ENCODE measurements around the gene CABCOCO1.
"Not testable (repeated sequence)": the region's sequence is repeated elsewhere in the genome, so short reads cannot be mapped to it uniquely, and the experiment has no call there.

- TF ChIP-seq GATAD2B (conservative IDR thresholded peaks at IDR 0.05; ENCODE audit: low read depth); POLR2A (IDR thresholded peaks at IDR 0.05; ENCODE audit: low read depth, low read length); BHLHE40 (IDR thresholded peaks at IDR 0.05; ENCODE audit: borderline replicate concordance in 1 of 2, low read depth in 2 of 2, low read length in 1 of 2); BRCA1 (IDR thresholded peaks at IDR 0.05; ENCODE audit: low read depth, low read length); STAT1 (conservative IDR thresholded peaks at IDR 0.05); SP1 (IDR thresholded peaks at IDR 0.05; ENCODE audit: low read depth, low read length); RCOR1 (conservative IDR thresholded peaks at IDR 0.05; ENCODE audit: low read depth, low read length); FOXM1 (IDR thresholded peaks at IDR 0.05; ENCODE audit: low read depth, low read length); ZNF274 (IDR thresholded peaks at IDR 0.05; ENCODE audit: insufficient read depth, insufficient read length); JUND (IDR thresholded peaks at IDR 0.05; ENCODE audit: low read depth, low read length): not testable (repeated sequence)
- TF ChIP-seq, protein P1, sequence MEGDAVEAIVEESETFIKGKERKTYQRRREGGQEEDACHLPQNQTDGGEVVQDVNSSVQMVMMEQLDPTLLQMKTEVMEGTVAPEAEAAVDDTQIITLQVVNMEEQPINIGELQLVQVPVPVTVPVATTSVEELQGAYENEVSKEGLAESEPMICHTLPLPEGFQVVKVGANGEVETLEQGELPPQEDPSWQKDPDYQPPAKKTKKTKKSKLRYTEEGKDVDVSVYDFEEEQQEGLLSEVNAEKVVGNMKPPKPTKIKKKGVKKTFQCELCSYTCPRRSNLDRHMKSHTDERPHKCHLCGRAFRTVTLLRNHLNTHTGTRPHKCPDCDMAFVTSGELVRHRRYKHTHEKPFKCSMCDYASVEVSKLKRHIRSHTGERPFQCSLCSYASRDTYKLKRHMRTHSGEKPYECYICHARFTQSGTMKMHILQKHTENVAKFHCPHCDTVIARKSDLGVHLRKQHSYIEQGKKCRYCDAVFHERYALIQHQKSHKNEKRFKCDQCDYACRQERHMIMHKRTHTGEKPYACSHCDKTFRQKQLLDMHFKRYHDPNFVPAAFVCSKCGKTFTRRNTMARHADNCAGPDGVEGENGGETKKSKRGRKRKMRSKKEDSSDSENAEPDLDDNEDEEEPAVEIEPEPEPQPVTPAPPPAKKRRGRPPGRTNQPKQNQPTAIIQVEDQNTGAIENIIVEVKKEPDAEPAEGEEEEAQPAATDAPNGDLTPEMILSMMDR (IDR thresholded peaks at IDR 0.05 in 2 of 3, conservative IDR thresholded peaks at IDR 0.05 in 1 of 3; ENCODE audit: control insufficient read depth in 2 of 3, extremely low read depth in 1 of 3, insufficient read depth in 1 of 3, low read depth in 3 of 3, low read length in 3 of 3): not testable (repeated sequence)
- TF ChIP-seq, protein P2, sequence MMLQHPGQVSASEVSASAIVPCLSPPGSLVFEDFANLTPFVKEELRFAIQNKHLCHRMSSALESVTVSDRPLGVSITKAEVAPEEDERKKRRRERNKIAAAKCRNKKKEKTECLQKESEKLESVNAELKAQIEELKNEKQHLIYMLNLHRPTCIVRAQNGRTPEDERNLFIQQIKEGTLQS (IDR thresholded peaks at IDR 0.05; ENCODE audit: borderline replicate concordance, extremely low read depth, low read depth, low read length): not testable (repeated sequence)
- TF ChIP-seq, protein P3, sequence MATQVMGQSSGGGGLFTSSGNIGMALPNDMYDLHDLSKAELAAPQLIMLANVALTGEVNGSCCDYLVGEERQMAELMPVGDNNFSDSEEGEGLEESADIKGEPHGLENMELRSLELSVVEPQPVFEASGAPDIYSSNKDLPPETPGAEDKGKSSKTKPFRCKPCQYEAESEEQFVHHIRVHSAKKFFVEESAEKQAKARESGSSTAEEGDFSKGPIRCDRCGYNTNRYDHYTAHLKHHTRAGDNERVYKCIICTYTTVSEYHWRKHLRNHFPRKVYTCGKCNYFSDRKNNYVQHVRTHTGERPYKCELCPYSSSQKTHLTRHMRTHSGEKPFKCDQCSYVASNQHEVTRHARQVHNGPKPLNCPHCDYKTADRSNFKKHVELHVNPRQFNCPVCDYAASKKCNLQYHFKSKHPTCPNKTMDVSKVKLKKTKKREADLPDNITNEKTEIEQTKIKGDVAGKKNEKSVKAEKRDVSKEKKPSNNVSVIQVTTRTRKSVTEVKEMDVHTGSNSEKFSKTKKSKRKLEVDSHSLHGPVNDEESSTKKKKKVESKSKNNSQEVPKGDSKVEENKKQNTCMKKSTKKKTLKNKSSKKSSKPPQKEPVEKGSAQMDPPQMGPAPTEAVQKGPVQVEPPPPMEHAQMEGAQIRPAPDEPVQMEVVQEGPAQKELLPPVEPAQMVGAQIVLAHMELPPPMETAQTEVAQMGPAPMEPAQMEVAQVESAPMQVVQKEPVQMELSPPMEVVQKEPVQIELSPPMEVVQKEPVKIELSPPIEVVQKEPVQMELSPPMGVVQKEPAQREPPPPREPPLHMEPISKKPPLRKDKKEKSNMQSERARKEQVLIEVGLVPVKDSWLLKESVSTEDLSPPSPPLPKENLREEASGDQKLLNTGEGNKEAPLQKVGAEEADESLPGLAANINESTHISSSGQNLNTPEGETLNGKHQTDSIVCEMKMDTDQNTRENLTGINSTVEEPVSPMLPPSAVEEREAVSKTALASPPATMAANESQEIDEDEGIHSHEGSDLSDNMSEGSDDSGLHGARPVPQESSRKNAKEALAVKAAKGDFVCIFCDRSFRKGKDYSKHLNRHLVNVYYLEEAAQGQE (IDR thresholded peaks at IDR 0.05; ENCODE audit: low read depth, low read length): not testable (repeated sequence)
These were observed 62.5 kb downstream of the CABCOCO1 start for GRCh38 chr10:61725221-61725620.
